ENCODE data around the gene SMAD2. TPM values are rescaled to one million over a fixed set of nuclear protein-coding genes. Genes with fewer than 3 reads are reported as not detected.

The SMAD2 gene
- polyA plus RNA-seq, 1 donor (not counting 4 experiments of a cell fraction or from before 2014, with no cell fraction given), result 87.1 TPM

GRCh38 chr18:47950511-47950910 lies 20.1 kb upstream of the SMAD2 start:
- H3K4me3 ChIP-seq (ENCODE audit: control insufficient read depth in 2 of 3, extremely low read depth in 1 of 3, insufficient read depth in 2 of 3, low read depth in 1 of 3, low read length in 3 of 3), result no peak overlapping the region
- no peaks in the 10 kb centered on the region for H4K20me1 ChIP-seq (ENCODE audit: control insufficient read depth, extremely low read depth, insufficient read depth, low read length)
- H2AFZ ChIP-seq (ENCODE audit: control insufficient read depth, low read length), result no peak overlapping the region
- H3K27ac ChIP-seq (ENCODE audit: control insufficient read depth, insufficient read depth, low read length), result no peak overlapping the region
- FAIRE-seq (no peak), DNase-seq (ENCODE audit: low read depth, low spot score) (no peak)
- H3K9me1 ChIP-seq (ENCODE audit: control insufficient read depth, extremely low read depth, insufficient read depth, low read length), result no peaks in the 10 kb centered on the region
- no peak overlapping the region for H3K9ac ChIP-seq (ENCODE audit: control insufficient read depth, extremely low read depth, insufficient read depth, low read length)
- H3K4me2 ChIP-seq (ENCODE audit: control insufficient read depth, extremely low read depth, insufficient read depth, low read depth, low read length), result no peak overlapping the region
- H3K79me2 ChIP-seq (ENCODE audit: control insufficient read depth, insufficient read depth, low read length), result no peaks in the 10 kb centered on the region
- TF ChIP-seq CTCF (optimal IDR thresholded peaks at IDR 0.05 in 1 of 3, IDR thresholded peaks at IDR 0.05 in 1 of 3, conservative IDR thresholded peaks at IDR 0.05 in 1 of 3; ENCODE audit: extremely low read depth in 1 of 3, insufficient read depth in 2 of 3, low read length in 3 of 3) (no peak), EZH2 (IDR thresholded peaks at IDR 0.05; ENCODE audit: low read length) (no peak)
- H3K9me3 ChIP-seq (ENCODE audit: control insufficient read depth, low read depth, low read length), result no peaks in the 10 kb centered on the region
- H3K4me1 ChIP-seq (ENCODE audit: control insufficient read depth, extremely low read depth, insufficient read depth, low read length), result peaks cover 14% of the 10 kb centered on the region
- no peaks in the 10 kb centered on the region for H3K36me3 ChIP-seq (ENCODE audit: control insufficient read depth in 2 of 2, extremely low read depth in 1 of 2, insufficient read depth in 2 of 2, low read length in 2 of 2)
- no peaks in the 10 kb centered on the region for H3K27me3 ChIP-seq (ENCODE audit: control insufficient read depth, extremely low read depth, insufficient read depth, low read length)
- dilution Hi-C loops (cut with MboI; ENCODE audit: extremely low pct_ligation_motif_present, low sequenced_read_pairs), result no loop called here

GRCh38 chr18:47949202-47949601 lies 18.7 kb upstream of the SMAD2 start:
- Histone ChIP-seq H3K4me2 (ENCODE audit: control insufficient read depth, extremely low read depth, insufficient read depth, low read depth, low read length) (no peak overlapping the region), H3K9ac (ENCODE audit: control insufficient read depth, extremely low read depth, insufficient read depth, low read length) (no peak overlapping the region), H2AFZ (ENCODE audit: control insufficient read depth, low read length) (no peak overlapping the region), H3K9me3 (ENCODE audit: control insufficient read depth, low read depth, low read length) (no peaks in the 10 kb centered on the region), H3K4me1 (ENCODE audit: control insufficient read depth, extremely low read depth, insufficient read depth, low read length) (peaks cover 22% of the 10 kb centered on the region), H3K27me3 (ENCODE audit: control insufficient read depth, extremely low read depth, insufficient read depth, low read length) (no peaks in the 10 kb centered on the region), H3K27ac (ENCODE audit: control insufficient read depth, insufficient read depth, low read length) (no peak overlapping the region), H4K20me1 (ENCODE audit: control insufficient read depth, extremely low read depth, insufficient read depth, low read length) (no peaks in the 10 kb centered on the region), H3K4me3 (ENCODE audit: control insufficient read depth in 2 of 3, extremely low read depth in 1 of 3, insufficient read depth in 2 of 3, low read depth in 1 of 3, low read length in 3 of 3) (no peak overlapping the region), H3K36me3 (ENCODE audit: control insufficient read depth in 2 of 2, extremely low read depth in 1 of 2, insufficient read depth in 2 of 2, low read length in 2 of 2) (no peaks in the 10 kb centered on the region), H3K79me2 (ENCODE audit: control insufficient read depth, insufficient read depth, low read length) (no peaks in the 10 kb centered on the region), H3K9me1 (ENCODE audit: control insufficient read depth, extremely low read depth, insufficient read depth, low read length) (no peaks in the 10 kb centered on the region)
- no peak for FAIRE-seq
- DNase-seq (ENCODE audit: low read depth, low spot score), result no peak
- dilution Hi-C loops (cut with MboI; ENCODE audit: extremely low pct_ligation_motif_present, low sequenced_read_pairs), result no loop called here
- TF ChIP-seq CTCF (optimal IDR thresholded peaks at IDR 0.05 in 1 of 3, IDR thresholded peaks at IDR 0.05 in 1 of 3, conservative IDR thresholded peaks at IDR 0.05 in 1 of 3; ENCODE audit: extremely low read depth in 1 of 3, insufficient read depth in 2 of 3, low read length in 3 of 3) (no peak), EZH2 (IDR thresholded peaks at IDR 0.05; ENCODE audit: low read length) (no peak)
